ENCODE results near the gene GPX5. TPM values are rescaled to one million over a fixed set of nuclear protein-coding genes. Genes with fewer than 3 reads are reported as not detected.

GPX5 gene
- total and polyA plus RNA-seq, 9 donors, result not detected

- intact Hi-C loops (cut with DNase I), result no loop called here
- Histone ChIP-seq H3K4me3 (no peak overlapping the region), H3K27ac (no peak overlapping the region), H3K4me1 (ENCODE audit: insufficient read depth) (peaks cover 8% of the 10 kb centered on the region), H3K36me3 (no peaks in the 10 kb centered on the region), H3K27me3 (no peaks in the 10 kb centered on the region), H3K9me3 (no peaks in the 10 kb centered on the region)
- no peak for DNase-seq
- WGBS, 3 donors, result 63 to 75% (median 66%) methylated on average over 2 of the region's 2 CpGs
- no peak for TF ChIP-seq EP300 (IDR thresholded peaks at IDR 0.05)
- TF ChIP-seq CTCF (IDR thresholded peaks at IDR 0.05), result no peak
- no peak for TF ChIP-seq POLR2A (IDR thresholded peaks at IDR 0.05)
Measured at GRCh38 chr6:28583463-28583862, 57.8 kb downstream of the GPX5 start.

Other genes with a start within 250 kb of the GPX5 start
- 1 to 10 TPM; 2.1 to 5.0 (median 3.5) TPM for gene PGBD1, start 244.3 kb upstream of the GPX5 start, total RNA-seq
- gene PGBD1, start 244.3 kb upstream of the GPX5 start, polyA plus RNA-seq, result 1 to 10 TPM; 1.8 to 3.5 TPM
- gene ZSCAN31, start 189.7 kb upstream of the GPX5 start, total RNA-seq, result 10 to 100 TPM; 14.1 to 40.1 (median 21.9) TPM
- 10 to 100 TPM; 12.1 to 20.8 TPM for gene ZSCAN31, start 189.7 kb upstream of the GPX5 start, polyA plus RNA-seq
- 1 to 10 TPM; 2.6 to 8.2 (median 7.2) TPM for gene ZKSCAN3, start 175.9 kb upstream of the GPX5 start, total RNA-seq
- 1 to 10 TPM; 2.0 to 5.0 TPM for gene ZKSCAN3, start 175.9 kb upstream of the GPX5 start, polyA plus RNA-seq
- gene ZSCAN12, start 126.1 kb upstream of the GPX5 start, total RNA-seq, result 10 to 100 TPM in 2 of 7 donors, 1 to 10 TPM in 5; 3.0 to 11.4 (median 7.4) TPM
- 1 to 10 TPM; 4.4 to 5.4 TPM for gene ZSCAN12, start 126.1 kb upstream of the GPX5 start, polyA plus RNA-seq
- gene ZSCAN23, start 82.4 kb upstream of the GPX5 start, total RNA-seq, result 1 to 10 TPM; 3.0 to 6.8 (median 4.7) TPM
- gene ZSCAN23, start 82.4 kb upstream of the GPX5 start, polyA plus RNA-seq, result 1 to 10 TPM; 2.0 to 2.3 TPM
- gene GPX6, start 10.1 kb upstream of the GPX5 start, total RNA-seq, result not detected
- gene GPX6, start 10.1 kb upstream of the GPX5 start, polyA plus RNA-seq, result not detected